Posterior vena cava (tissue), 2 donors: Measurements from ENCODE around the gene TRPC4AP. TPM values are rescaled to one million over a fixed set of nuclear protein-coding genes. Genes with fewer than 3 reads are reported as not detected.
"Not testable (repeated sequence)": the region's sequence is repeated elsewhere in the genome, so short reads cannot be mapped to it uniquely, and the experiment has no call there.

Experiments
- DNase-seq: peaks from one replicate; pipeline ENCODE4 v3.0.0-alpha.2; 2020; ENCODE audit warnings: low spot score
- intact Hi-C, 2 donors: fragments of 100-400 bp; cut with DNase I; formaldehyde crosslinking; loops; one replicate each; pipeline versions ENCODE4 v1.14.1 to v1.14.2; 2022 to 2023
- long read RNA-seq, 2 donors: library from polyadenylated mRNA; unstranded; transcript quantifications; one replicate each; pipeline ENCODE4 v2.0.0, GENCODE V29; 2020 to 2021
- total RNA-seq, 2 donors: library from RNA; stranded (reverse); fragmentation: NEBNext Ultra II Directional; extraction: Animal tissue kit (Norgen Biotek cat#: 25700); gene quantifications; one replicate each; pipeline ENCODE4 v1.2.1, GENCODE V29; 2021
- donor health status: DM: yes; HTN: yes; CAD: no.
- donor health status: DM: yes; HTN: yes; CAD: no.

TRPC4AP gene, protein sequence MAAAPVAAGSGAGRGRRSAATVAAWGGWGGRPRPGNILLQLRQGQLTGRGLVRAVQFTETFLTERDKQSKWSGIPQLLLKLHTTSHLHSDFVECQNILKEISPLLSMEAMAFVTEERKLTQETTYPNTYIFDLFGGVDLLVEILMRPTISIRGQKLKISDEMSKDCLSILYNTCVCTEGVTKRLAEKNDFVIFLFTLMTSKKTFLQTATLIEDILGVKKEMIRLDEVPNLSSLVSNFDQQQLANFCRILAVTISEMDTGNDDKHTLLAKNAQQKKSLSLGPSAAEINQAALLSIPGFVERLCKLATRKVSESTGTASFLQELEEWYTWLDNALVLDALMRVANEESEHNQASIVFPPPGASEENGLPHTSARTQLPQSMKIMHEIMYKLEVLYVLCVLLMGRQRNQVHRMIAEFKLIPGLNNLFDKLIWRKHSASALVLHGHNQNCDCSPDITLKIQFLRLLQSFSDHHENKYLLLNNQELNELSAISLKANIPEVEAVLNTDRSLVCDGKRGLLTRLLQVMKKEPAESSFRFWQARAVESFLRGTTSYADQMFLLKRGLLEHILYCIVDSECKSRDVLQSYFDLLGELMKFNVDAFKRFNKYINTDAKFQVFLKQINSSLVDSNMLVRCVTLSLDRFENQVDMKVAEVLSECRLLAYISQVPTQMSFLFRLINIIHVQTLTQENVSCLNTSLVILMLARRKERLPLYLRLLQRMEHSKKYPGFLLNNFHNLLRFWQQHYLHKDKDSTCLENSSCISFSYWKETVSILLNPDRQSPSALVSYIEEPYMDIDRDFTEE
- total RNA-seq: 10 to 100 TPM; 42.6 to 48.9 TPM
- long read RNA-seq, donor 1, transcript TRPC4AP-201 (19 exons, 3,226 nt): major isoform, 20 of 47 reads
- long read RNA-seq, donor 1, partial matches to known transcripts: 15 of 47 reads
- long read RNA-seq, donor 1, other reads (novel, unspliced or antisense): 8 of 47 reads
- long read RNA-seq, donor 2, transcript TRPC4AP-202 (19 exons, 3,138 nt): minor isoform, 12 of 99 reads
- long read RNA-seq, donor 2, transcript TRPC4AP-201 (19 exons, 3,226 nt): major isoform, 24 of 99 reads
- long read RNA-seq, donor 2, partial matches to known transcripts: 57 of 99 reads
- long read RNA-seq, donor 2, other reads (novel, unspliced or antisense): 6 of 99 reads

DNA sequence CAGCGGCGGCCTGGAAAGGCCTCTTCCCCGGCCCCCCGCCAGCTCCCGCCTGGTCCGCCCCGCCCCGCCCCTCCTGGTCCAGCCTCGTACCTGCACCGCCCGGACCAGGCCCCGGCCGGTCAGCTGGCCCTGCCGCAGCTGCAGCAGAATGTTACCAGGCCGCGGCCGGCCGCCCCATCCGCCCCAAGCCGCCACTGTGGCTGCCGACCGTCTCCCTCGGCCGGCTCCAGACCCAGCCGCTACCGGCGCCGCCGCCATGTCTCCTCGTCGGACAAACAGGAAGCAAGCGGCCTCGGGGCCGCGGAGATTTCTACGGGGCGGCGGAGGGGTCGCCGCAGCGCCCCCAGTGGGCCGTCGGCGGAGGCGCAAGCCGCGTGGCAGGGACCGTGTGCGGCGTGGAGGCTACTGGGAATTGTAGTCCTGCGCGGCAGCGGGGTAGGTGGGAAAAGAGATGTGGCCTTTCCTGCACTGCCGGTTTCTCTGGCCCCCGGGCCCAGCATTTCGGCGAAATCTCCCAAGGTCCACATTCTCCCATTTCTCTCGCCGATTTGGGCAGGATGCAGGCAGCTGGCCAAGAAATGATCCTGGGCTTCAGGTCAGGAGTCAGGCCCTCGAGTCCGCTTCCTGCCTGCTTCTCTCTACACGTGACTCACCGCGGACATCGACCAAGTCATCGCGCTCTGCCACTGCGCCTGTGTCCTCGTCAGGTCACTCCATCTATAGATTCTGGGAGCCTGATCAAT is at the start of gene TRPC4AP:
Gene TRPC4AP, minus strand, starts transcription at position 284 of the 743 bp plus-strand sequence. Its CDS starts 26 bp downstream, at position 258.
- intact Hi-C loops: loop anchor here (5.0 to 10.0 kb wide), 4 partner anchors 52 to 182 kb away; partner anchors contain the start of genes EDEM2 (in 1 of the 2) and MMP24OS (in 1 of the 2)
- peak; percentile 98 for DNase-seq

DNA sequence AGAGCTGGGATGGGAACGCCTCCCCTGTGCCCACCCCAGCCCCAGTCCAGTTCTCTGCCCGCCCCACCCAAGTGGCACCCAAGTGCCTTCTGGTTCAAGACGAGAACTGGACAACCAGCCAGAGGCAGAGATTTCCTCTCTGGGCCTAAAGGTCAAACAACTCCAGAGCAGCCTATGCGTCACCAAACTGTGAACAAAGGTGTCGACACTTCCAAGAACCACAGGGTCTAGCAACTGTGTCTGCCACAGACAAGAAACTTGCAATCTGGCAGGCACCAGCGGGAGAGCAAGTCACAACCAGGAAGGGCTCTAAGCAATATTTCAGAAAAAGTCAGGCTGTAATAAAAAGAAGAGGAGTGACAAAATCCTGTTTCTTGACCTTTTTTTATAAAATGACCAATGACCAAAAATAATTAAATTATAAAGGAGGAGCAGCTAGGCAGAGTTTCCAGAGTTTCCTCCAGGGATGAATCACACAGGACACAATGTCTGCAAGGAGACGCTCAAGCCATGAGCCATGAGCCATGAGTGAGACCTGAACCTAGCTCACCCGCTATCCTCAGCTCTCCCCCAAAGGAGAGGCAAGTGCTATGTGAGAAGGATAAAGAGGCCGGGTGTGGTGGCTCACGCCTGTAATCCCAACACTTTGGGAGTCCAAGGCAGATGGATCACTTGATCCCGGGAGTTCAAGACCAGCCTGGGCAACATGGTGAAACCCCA is 43.4 kb upstream of the TRPC4AP start:
- intact Hi-C loops: no loop called here
- DNase-seq: peak; percentile 91

DNA sequence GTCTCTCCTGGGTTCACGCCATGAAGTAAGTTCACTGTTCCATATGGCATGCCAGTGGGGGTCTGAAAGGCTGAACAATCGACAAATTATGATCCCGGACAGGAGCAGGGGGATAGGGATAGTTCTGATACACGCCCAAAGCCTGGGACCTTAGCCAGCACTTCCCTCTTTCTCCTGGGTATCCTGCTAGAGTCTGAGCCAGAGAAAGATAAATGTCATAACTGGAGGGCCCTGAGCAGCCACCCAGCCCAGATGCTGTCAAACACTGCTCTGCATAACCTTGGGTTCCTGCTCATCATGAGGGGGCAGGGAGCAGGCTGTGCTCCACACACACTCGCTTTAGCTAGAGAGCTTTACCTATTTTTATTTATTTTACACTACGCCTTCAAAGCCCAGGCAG is 42.3 kb upstream of the TRPC4AP start:
- intact Hi-C loops: no loop called here
- peak; percentile 79 for DNase-seq

DNA sequence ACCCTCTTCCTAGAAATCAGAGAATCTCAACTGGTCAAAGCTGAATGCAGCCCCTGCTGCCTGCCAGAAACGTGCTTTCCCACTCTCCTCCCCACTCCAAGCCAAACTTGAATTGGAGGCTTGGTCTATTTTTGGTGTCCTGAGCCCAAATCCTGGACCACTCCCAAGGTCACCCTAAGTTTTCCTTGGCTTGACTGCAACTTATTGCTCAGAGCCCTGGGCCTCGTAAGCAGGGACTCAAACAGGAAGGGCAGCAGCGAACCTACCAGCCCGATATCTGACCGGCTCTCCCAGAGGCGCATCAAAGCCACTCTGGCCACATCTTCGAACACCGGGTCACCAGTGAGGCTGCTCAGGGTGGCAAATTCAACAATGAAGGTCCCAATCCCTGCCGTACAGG is 41.9 kb upstream of the TRPC4AP start:
- peak; percentile 89 for DNase-seq
- intact Hi-C loops: no loop called here

DNA sequence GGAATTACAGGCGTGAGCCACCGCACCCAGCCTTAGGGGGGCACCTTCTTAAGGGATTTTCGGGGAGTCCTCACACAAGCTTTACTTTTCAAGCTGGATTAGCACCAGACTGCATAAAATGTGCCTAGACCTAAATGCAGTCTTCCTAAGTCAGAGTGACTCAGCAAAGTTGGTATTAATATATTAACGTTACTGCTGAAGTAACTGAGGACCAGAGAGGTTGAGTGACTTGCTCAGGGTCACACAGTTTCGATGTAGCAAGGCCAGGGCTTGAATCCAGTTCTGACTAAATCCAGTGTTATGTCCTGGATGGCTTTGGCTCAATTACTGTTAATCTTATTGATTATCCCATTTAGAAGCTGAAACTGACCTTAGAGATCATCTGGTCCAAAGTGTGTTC is 41.1 kb upstream of the TRPC4AP start:
- DNase-seq: no peak
- intact Hi-C loops: no loop called here

DNA sequence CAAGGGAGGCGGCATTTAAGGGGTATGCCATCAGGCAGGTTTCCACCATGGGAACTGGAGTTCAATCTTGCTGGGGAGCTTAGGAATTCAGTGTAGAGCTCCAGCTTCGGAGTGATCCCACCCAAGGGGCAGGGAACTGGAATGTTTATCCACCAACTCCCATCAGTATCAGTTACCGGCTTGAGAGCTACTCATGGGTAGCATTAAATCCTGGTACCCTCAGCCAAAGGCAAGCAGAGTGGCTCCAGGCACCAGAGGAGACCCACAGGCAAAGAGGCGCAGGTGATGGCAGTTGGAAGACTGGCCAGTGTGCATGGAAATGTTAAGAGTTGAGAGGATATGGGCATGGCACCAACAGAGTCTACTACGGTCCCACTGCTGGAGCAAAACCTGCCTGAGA is 40.4 kb upstream of the TRPC4AP start:
- peak; percentile 54 for DNase-seq
- intact Hi-C loops: no loop called here

DNA sequence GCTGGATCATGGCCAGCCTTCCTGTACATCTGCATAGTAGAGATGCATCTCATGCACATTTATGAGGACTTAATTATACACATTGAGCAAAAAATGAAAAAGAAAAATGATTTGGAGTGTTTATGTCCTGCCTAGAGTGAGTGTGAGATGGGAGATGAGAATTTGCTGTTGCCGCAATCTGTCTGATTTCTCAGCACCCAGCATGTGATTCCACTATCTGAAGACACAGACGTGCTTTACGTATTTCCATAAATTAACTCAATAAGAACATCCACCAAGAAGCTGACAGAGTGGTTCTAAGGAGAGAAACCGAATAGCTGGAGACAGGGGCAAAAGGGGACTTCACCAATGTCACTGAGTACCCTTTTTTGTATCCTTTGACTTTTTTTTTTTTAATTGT is 39.3 kb upstream of the TRPC4AP start:
- DNase-seq: no peak
- intact Hi-C loops: no loop called here

DNA sequence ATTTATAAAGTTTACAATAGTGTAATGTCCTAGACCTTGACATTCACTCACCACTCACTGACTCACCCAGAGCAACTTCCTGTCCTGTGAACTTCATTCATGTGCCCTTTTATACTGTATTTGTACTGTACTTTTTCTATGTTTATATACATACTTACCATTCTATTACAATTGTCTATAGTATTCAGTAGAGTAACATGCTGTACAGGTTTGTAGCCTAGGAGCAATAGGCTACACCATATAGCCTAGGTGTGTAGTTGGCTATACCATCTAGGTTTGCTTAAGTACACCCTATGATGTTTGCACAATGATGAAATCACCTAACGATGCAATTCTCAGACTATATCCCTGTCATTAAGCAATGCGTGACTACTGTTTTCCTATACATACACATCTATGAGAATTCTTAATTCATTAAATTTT is 37.1 kb upstream of the TRPC4AP start:
- intact Hi-C loops: no loop called here
- no peak for DNase-seq

DNA sequence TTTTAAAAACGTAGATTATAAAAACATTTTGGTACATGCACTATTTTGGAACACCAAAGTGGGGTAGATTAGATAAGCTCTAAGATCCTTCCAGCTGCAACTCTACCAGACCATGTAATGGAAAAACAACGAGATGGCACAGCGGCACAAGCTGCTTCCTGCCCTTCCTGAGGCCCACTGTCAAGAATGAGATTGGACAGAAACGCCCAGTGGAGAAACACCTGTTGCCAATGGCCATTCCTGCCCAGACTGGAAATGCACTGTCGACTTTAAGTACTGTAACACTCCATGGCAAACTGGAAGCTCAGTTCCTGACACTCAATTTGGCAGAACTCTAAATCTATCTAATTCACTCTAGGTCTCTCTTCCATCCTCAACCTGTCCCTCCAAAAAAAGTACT is 33.1 kb upstream of the TRPC4AP start:
- intact Hi-C loops: no loop called here
- DNase-seq: no peak

DNA sequence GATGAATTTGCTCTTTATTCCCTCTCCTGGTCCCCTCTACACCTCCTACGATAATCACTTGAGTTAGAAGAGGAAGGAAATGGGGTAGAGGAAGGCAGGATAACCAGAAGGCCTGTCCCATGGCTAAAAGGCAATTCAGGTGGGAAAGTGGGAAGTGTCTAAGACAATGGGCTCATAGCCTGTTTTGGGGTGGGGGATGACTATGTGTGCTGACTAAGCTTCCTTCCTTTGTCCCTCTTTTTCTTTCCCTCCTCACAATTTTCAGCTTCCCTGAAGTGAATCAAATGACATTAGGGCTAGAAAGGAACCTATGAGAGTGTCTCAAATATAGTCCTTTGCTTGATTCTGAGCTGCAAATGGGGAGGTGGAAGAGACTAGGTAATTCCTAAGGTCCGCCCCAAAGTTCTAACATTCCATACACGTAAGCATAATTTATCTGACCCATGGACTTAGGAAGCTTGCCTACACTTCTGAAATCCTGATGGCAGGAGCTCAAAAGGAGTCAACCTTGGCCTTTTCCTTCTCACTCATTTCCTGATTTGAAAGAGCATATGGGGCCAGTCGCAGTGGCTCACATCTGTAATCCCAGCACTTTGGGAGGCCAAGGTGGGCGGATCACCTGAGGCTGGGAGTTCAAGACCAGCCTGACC is 30.3 kb upstream of the TRPC4AP start:
- no peak for DNase-seq
- intact Hi-C loops: no loop called here

DNA sequence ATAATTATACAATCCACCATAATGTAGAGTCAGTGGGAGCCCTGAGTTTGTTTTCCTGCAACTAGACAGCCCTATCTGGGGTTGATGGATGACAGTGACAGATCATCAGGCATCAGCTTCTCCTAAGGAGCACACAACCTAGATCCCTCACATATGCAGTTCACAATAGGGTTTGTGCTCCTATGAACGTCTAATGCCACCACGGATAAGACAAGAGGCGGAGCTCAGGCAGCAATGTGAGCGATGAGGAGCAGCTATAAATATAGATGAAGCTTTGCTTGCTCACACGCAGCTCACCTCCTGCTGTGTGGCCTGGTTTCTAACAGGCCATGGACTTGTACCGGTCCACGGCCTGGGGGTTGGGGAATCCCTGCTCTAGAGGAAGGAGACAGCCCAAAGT is 28.6 kb upstream of the TRPC4AP start:
- intact Hi-C loops: no loop called here
- DNase-seq: no peak

DNA sequence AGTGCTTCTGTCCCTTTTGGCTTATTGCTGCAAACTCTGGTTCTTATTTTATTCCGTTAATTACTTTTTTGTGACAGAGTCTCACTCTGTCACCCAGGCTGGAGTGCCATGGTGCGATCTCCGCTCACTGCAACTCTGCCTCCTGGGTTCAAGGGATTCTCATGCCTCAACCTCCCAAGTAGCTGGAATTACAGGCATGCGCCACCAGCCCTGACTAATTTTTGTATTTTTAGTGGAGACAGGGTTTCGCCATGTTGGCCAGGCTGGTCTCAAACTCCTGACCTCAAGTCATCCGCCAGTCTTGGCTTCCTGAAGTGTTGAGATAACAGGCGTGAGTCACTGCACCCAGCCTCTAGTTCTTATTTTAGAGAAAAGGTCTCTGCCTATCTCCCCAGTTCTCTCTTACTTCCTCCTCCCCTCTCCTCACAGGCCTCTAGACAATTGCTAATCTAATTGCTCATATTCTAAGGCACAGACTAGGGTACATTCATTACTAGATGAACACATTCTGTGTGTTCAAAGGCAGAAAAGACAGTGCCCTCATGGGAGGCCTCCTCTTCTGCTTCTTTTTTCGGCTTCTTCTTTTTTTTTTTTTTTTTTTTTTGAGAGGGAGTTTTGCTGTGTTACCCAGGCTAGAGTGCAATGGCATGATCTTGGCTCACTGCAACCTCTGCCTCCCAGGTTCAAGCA is 27.6 kb upstream of the TRPC4AP start:
- peak; percentile 90 for DNase-seq
- intact Hi-C loops: no loop called here

DNA sequence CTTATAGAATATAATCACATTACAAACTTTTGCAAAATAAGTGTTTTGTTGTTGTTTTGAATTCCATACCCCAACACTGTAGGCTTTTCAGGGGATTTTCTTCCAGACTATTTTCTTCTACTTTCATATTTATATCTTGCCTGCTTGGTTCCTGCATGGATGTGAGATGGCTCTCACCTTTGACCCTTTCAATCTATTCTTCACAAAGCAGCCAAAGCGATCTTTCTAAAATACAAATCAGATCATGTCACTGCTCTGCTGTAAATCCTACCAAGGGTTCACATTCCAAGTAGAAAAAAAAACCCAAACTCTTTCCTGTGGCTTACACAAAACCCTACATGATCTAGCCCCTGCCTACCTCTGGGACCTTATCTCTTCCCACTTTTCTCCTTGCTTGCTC is 25.0 kb upstream of the TRPC4AP start:
- no peak for DNase-seq
- intact Hi-C loops: no loop called here

DNA sequence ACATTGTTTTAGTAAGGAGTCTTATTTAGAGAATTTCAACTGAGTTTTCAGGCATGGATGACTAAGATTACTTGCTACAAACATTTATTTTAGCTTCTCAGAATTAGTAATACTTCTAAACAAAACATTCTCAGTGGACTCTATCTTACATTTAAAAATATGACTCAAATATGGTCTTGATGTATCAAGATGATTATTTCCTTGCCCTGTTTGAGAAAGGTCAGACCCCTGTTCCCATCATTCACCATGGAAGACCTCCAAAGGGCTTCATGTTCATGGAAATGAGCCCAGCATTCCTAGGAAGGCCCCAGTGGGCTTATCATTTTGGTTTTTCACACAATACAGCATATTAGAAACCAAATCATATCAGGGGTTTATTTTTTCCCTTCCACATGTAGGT is 24.6 kb upstream of the TRPC4AP start:
- intact Hi-C loops: no loop called here
- DNase-seq: no peak

DNA sequence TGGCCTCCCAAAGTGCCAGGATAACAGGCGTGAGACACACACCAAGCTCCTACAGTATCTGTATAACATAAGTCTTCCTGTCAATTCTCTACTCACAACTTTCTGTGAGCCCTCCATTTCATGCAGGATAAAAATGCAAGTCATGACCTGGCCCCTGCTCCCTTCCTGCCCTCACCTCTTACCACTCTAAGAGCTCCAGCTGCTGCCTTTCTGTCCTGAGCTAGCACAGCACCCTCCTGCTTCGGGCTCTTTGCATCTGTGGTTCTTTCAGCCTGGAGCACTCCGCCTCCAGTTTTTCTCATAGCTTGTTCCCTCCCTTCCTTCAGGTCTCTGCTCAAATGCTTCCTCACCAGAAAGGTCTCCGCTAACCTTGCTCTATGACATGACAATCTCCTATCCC is 23.7 kb upstream of the TRPC4AP start:
- intact Hi-C loops: no loop called here
- DNase-seq: no peak

DNA sequence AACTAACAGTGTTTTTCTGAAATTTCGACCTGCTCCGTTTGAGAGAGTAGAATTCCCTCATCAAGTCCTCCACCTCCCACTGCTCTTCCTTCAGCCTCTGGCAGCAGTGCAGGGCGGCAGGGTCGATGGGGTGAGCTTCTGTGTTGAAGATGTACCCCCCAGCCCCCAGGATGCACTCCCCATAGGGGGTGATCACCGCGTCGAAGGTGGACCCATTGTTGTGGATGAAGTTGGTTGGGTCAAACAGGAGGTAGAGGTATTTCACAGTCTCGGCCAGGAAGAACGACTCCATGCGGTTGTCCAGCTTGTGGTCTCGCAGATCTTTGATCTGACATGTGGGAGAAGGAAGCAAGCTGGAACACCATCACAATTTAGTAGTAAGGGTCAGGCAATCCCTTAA is 23.0 kb upstream of the TRPC4AP start:
- no peak for DNase-seq
- intact Hi-C loops: no loop called here

DNA sequence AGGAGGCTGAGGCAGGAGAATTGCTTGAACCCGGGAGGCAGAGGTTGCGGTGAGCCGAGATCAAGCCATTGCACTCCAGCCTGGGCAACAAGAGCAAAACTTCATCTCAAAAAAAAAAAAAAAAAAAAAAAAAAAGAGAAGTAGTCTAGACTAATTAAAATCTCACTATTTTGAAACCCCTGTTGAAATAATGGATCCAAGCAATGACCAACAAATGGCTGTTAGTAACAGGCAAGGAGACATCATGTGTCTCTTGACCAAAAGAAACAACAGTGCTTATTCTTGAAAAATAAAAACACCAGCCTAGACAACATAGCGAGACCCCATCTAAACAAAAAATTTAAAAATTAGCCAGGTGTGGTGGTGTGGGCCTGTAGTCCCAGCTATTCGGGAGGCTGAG is 19.7 kb upstream of the TRPC4AP start:
- DNase-seq, intact Hi-C loops: not testable (repeated sequence)
